MM.1S (cell line): Measurements from ENCODE around the gene CUEDC2.
A peak's percentile ranks its signal among the peaks of the same experiment; 100 is the strongest.

ENCODE experiments used
- DNase-seq: peaks from one replicate; pipeline ENCODE4 v3.0.0-alpha.2; 2015
- H2AFZ ChIP-seq: fragments of 300-600 bp; sonication (generic); 2 replicates; pipeline ENCODE4 v1.6.0; 2016; ENCODE audit warnings: antibody characterized with exemption, low read length
- H3F3A ChIP-seq: fragments of 300-600 bp; sonication (generic); 2 replicates; pipeline ENCODE4 v1.6.1; 2016; ENCODE audit warnings: mild to moderate bottlenecking, antibody characterized with exemption, low read length, moderate library complexity, mixed read lengths; ENCODE audit not compliant: insufficient read depth
- H3K27ac ChIP-seq: fragments of 300-600 bp; sonication (generic); 2 replicates; pipeline ENCODE4 v1.5.1; 2016; ENCODE audit warnings: mild to moderate bottlenecking, low read length
- H3K27me3 ChIP-seq: fragments of 300-600 bp; sonication (generic); replicated peaks from 2 replicates; pipeline ENCODE4 v1.6.0; 2016; ENCODE audit warnings: low read length; ENCODE audit not compliant: insufficient read depth
- H3K36me3 ChIP-seq: fragments of 300-600 bp; sonication (generic); replicated peaks from 2 replicates; pipeline ENCODE4 v1.6.1; 2016; ENCODE audit warnings: mild to moderate bottlenecking, low read length, mixed read lengths; ENCODE audit not compliant: insufficient read depth
- H3K4me1 ChIP-seq: fragments of 300-600 bp; sonication (generic); 2 replicates; pipeline ENCODE4 v1.6.1; 2016; ENCODE audit warnings: low read length, mixed read lengths
- H3K4me2 ChIP-seq: fragments of 300-600 bp; sonication (generic); 2 replicates; pipeline ENCODE4 v1.6.0; 2016; ENCODE audit warnings: low read depth, low read length
- H3K4me3 ChIP-seq: fragments of 300-600 bp; sonication (generic); 2 replicates; pipeline ENCODE4 v1.5.1; 2016; ENCODE audit warnings: low read length, mixed read lengths
- H3K79me2 ChIP-seq: fragments of 300-600 bp; sonication (generic); 2 replicates; pipeline ENCODE4 v1.6.1; 2016; ENCODE audit warnings: mixed run types, low read length, mixed read lengths
- H3K9ac ChIP-seq: fragments of 300-600 bp; sonication (generic); 2 replicates; pipeline ENCODE4 v1.6.1; 2016; ENCODE audit warnings: low read length, mixed read lengths
- H3K9me2 ChIP-seq: fragments of 300-600 bp; sonication (generic); replicated peaks from 2 replicates; pipeline ENCODE4 v1.6.1; 2016; ENCODE audit warnings: mild to moderate bottlenecking, low read length, mixed read lengths; ENCODE audit not compliant: insufficient read depth
- H3K9me3 ChIP-seq: fragments of 300-600 bp; sonication (generic); replicated peaks from 2 replicates; pipeline ENCODE4 v1.6.1; 2016; ENCODE audit warnings: mild to moderate bottlenecking, low read length, mixed read lengths; ENCODE audit not compliant: insufficient read depth
- H4K20me1 ChIP-seq: fragments of 300-600 bp; sonication (generic); 2 replicates; pipeline ENCODE4 v1.6.1; 2016; ENCODE audit warnings: mild to moderate bottlenecking, low read length, moderate library complexity, mixed read lengths; ENCODE audit not compliant: insufficient read depth
- EZH2 ChIP-seq: fragments of 300-600 bp; sonication (generic); optimal IDR thresholded peaks from 2 replicates; pipeline ENCODE3; 2017; ENCODE audit warnings: low read depth, mild to moderate bottlenecking, antibody characterized with exemption, low read length, mixed read lengths
- EZH2phosphoT487 ChIP-seq: fragments of 300-600 bp; sonication (generic); IDR thresholded peaks from 2 replicates; pipeline ENCODE4 v1.6.1; 2018; ENCODE audit warnings: antibody characterized with exemption, low read length
- TF ChIP-seq, protein P1 (sequence below): fragments of 300-600 bp; sonication (generic); IDR thresholded peaks from 2 replicates; pipeline ENCODE4 v1.5.1; 2016; ENCODE audit warnings: antibody characterized with exemption, low read length, mixed read lengths

CUEDC2 gene

DNA sequence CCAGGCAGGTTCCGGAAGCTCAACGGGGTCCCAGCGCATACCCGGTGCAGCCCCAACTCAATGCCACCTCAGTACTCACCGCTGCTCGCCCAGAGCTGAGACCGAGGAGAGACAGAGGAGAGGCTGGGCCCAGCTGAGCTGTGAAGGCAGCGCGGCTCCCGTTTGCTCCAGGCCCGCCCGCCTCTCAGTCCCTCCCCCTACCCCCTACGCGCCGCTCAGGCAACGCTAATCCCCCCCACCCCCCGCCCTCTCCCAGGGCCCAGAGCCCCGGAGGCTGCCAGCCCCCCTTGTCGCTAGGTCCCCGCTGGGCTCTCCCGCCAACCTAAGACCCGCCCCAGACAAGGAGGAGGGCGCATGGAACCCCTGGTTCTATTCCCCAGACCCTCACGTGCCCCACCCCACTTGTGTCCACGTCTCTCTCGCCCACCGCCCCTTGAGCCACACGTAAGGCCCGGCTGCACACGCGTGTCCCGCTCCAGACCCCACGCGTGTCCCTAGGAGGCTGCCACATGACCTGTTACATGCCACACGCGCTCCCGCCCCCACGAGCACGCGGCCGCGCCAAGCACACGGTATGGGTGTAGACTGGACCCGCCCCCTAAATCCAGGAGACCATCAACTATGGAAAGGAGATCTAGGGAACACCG lies 13.6 kb downstream of the CUEDC2 start, which contains the start of gene PSD:
TSS of gene PSD (minus strand) at position 164 of the 647 bp plus-strand sequence. CDS start 1,747 bp downstream, outside the sequence.
- Histone ChIP-seq H3K79me2 (peaks cover 4% of the 10 kb centered on the region; the same call in 1 of the 2 replicates), H3K36me3 (no peaks in the 10 kb centered on the region), H3K9me2 (no peaks in the 10 kb centered on the region), H2AFZ (0 out of 2 replicates have a peak within 1 kb of the TSS, but pooled peaks have one; percentile 84), H3K9ac (no peak within 1 kb of the TSS), H3K4me2 (peak within 1 kb of the TSS; percentile 100), H4K20me1 (no peaks in the 10 kb centered on the region), H3K4me3 (peak within 1 kb of the TSS; percentile 86), H3F3A (peaks cover 22% of the 10 kb centered on the region), H3K9me3 (no peaks in the 10 kb centered on the region), H3K27ac (no peak within 1 kb of the TSS), H3K27me3 (peaks cover 41% of the 10 kb centered on the region), H3K4me1 (peaks cover 15% of the 10 kb centered on the region)
- no peak for DNase-seq
- no peak for TF ChIP-seq EZH2
- TF ChIP-seq, protein P1, sequence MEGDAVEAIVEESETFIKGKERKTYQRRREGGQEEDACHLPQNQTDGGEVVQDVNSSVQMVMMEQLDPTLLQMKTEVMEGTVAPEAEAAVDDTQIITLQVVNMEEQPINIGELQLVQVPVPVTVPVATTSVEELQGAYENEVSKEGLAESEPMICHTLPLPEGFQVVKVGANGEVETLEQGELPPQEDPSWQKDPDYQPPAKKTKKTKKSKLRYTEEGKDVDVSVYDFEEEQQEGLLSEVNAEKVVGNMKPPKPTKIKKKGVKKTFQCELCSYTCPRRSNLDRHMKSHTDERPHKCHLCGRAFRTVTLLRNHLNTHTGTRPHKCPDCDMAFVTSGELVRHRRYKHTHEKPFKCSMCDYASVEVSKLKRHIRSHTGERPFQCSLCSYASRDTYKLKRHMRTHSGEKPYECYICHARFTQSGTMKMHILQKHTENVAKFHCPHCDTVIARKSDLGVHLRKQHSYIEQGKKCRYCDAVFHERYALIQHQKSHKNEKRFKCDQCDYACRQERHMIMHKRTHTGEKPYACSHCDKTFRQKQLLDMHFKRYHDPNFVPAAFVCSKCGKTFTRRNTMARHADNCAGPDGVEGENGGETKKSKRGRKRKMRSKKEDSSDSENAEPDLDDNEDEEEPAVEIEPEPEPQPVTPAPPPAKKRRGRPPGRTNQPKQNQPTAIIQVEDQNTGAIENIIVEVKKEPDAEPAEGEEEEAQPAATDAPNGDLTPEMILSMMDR, result no peak
- TF ChIP-seq EZH2phosphoT487, result no peak

DNA sequence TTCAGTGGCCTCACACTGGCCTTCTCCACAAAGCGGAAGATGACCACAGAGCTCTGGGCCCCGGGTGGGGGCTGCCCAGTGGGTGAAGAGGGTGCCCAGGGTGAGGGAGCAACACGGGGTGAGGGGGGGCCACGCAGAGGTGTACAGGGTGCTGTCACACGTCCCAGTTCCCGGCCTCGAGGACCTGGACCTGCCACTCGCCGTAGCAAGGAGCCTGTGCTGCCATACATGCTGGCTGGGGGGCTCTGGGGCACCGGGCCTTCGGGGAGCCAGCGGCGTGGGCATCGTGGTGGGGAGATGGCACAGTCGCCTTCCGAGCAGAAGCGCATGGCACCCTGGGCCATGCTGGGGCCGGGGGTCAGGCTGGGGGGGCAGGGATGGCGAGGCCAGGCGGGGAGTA lies 15.7 kb downstream of the CUEDC2 start:
- Histone ChIP-seq H3K79me2 (no peaks in the 10 kb centered on the region), H2AFZ (no peak overlapping the region), H3K27me3 (peaks cover 61% of the 10 kb centered on the region), H3K4me2 (no peak overlapping the region), H3K4me1 (peaks cover 8% of the 10 kb centered on the region; the same call in 1 of the 2 replicates), H3K36me3 (no peaks in the 10 kb centered on the region), H3F3A (peaks cover 13% of the 10 kb centered on the region), H3K9me2 (no peaks in the 10 kb centered on the region), H3K27ac (no peak overlapping the region), H3K4me3 (no peak overlapping the region), H4K20me1 (no peaks in the 10 kb centered on the region), H3K9ac (no peak overlapping the region), H3K9me3 (no peaks in the 10 kb centered on the region)
- no peak for TF ChIP-seq EZH2phosphoT487
- TF ChIP-seq EZH2, result no peak
- TF ChIP-seq, protein P1, result no peak
- DNase-seq, result no peak

DNA sequence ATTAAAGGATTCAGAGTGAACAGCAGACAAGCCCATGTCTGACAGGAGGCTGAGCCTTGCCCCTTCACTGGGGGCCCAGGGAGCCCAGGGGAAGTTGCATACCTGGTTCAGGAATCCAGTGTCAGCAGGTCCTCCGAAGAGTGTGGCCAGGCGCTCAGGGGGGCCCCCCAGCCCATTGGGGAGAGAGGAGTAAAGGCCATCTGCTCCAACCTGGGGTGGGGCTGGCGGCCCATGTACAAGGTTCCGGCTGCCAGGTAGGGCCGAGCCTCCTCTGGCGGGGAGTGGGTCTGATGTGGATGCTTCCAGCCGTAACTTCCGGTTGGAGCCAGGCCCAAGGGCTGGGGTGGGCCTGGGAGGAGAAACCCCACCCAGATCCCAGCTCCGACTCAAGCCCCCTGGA lies 16.1 kb downstream of the CUEDC2 start:
- Histone ChIP-seq H3K4me3 (no peak overlapping the region), H3K79me2 (no peaks in the 10 kb centered on the region), H3K9ac (no peak overlapping the region), H3K36me3 (no peaks in the 10 kb centered on the region), H3K4me1 (peaks cover 8% of the 10 kb centered on the region; the same call in 1 of the 2 replicates), H4K20me1 (no peaks in the 10 kb centered on the region), H3K9me2 (no peaks in the 10 kb centered on the region), H3K9me3 (no peaks in the 10 kb centered on the region), H3F3A (peaks cover 9% of the 10 kb centered on the region), H3K27me3 (peaks cover 65% of the 10 kb centered on the region), H2AFZ (no peak overlapping the region), H3K27ac (no peak overlapping the region), H3K4me2 (no peak overlapping the region)
- no peak for DNase-seq
- TF ChIP-seq, protein P1, result no peak
- TF ChIP-seq EZH2phosphoT487 (no peak), EZH2 (no peak)
